ENCODE data around the gene COL21A1. TPM values are rescaled to one million over a fixed set of nuclear protein-coding genes. Genes with fewer than 3 reads are reported as not detected.

The COL21A1 gene
- total RNA-seq, 2 experiments from 2014 or later, result not detected

- H3K36me3 Mint-ChIP-seq (ENCODE audit: low read depth), result no peaks in the 10 kb centered on the region
- H3K27ac Mint-ChIP-seq, result no peak overlapping the region
- peaks cover 2% of the 10 kb centered on the region for H3K9me3 Mint-ChIP-seq
- H3K27me3 Mint-ChIP-seq, result peaks cover 15% of the 10 kb centered on the region
- no peak overlapping the region for H3K4me3 Mint-ChIP-seq
- peaks cover 0 to 7% of the 10 kb centered on the region in 2 experiments for H3K27me3 ChIP-seq (ENCODE audit: control insufficient read depth in 1 of 2, insufficient read depth in 2 of 2, low read length in 2 of 2)
- intact Hi-C loops (cut with DNase I, micrococcal nuclease), result no loop called here
- no peak overlapping the region for H3K27ac ChIP-seq (ENCODE audit: low read depth in 1 of 2, low read length in 2 of 2)
- DNase-seq (no peak), ATAC-seq (ENCODE audit: poor library complexity) (no peak)
- H3K4me3 ChIP-seq (ENCODE audit: low read length), result no peak overlapping the region
- no peaks in the 10 kb centered on the region for H3K4me1 Mint-ChIP-seq (ENCODE audit: low read depth)
- ChIA-PET CTCF (interaction anchor here (0.6 kb wide), 1 partner anchor 45 kb away, joined by 3 read pairs; no protein-coding TSS in a partner anchor), POLR2A (no interaction called here)
- peaks cover 0 to 13% of the 10 kb centered on the region in 2 experiments for H3K9me3 ChIP-seq (ENCODE audit: control insufficient read depth in 1 of 2, insufficient read depth in 1 of 2, low read length in 2 of 2)
- TF ChIP-seq, protein P1, sequence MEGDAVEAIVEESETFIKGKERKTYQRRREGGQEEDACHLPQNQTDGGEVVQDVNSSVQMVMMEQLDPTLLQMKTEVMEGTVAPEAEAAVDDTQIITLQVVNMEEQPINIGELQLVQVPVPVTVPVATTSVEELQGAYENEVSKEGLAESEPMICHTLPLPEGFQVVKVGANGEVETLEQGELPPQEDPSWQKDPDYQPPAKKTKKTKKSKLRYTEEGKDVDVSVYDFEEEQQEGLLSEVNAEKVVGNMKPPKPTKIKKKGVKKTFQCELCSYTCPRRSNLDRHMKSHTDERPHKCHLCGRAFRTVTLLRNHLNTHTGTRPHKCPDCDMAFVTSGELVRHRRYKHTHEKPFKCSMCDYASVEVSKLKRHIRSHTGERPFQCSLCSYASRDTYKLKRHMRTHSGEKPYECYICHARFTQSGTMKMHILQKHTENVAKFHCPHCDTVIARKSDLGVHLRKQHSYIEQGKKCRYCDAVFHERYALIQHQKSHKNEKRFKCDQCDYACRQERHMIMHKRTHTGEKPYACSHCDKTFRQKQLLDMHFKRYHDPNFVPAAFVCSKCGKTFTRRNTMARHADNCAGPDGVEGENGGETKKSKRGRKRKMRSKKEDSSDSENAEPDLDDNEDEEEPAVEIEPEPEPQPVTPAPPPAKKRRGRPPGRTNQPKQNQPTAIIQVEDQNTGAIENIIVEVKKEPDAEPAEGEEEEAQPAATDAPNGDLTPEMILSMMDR (IDR thresholded peaks at IDR 0.05), result no peak
- no peaks in the 10 kb centered on the region for H3K36me3 ChIP-seq (ENCODE audit: insufficient read depth, low read length)
- no peaks in the 10 kb centered on the region for H3K4me1 ChIP-seq (ENCODE audit: insufficient read depth, low read length)
These were observed 308 bp upstream of the COL21A1 start for GRCh38 chr6:56247654-56248122.

DNA sequence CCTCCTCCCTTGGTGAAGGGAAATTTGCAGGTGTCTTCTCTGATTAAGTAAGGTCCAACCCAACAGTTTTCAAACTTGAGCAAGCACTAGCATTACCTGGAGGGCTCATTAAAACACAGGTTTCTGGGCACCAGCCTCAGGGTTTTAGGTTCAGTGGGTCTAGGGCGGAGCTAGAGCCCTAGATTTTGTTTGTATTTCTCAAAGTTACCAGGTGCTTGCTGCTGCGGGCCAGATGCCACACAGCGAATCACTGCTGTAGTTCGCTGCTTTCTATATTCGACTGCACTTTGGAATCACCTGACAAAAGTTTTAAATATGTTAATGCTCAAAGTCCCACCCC, 869 bp downstream of the COL21A1 start:
- no peak overlapping the region for H3K4me3 Mint-ChIP-seq
- Histone ChIP-seq H3K4me3 (ENCODE audit: low read length) (no peak overlapping the region), H3K36me3 (ENCODE audit: insufficient read depth, low read length) (no peaks in the 10 kb centered on the region), H3K4me1 (ENCODE audit: insufficient read depth, low read length) (no peaks in the 10 kb centered on the region), H3K27me3 (ENCODE audit: control insufficient read depth in 1 of 2, insufficient read depth in 2 of 2, low read length in 2 of 2) (peaks cover 0 to 7% of the 10 kb centered on the region in 2 experiments), H3K9me3 (ENCODE audit: control insufficient read depth in 1 of 2, insufficient read depth in 1 of 2, low read length in 2 of 2) (peaks cover 0 to 13% of the 10 kb centered on the region in 2 experiments), H3K27ac (ENCODE audit: low read depth in 1 of 2, low read length in 2 of 2) (no peak overlapping the region)
- DNase-seq, result no peak
- POLR2A ChIA-PET, result no interaction called here
- no peak overlapping the region for H3K27ac Mint-ChIP-seq
- peaks cover 15% of the 10 kb centered on the region for H3K27me3 Mint-ChIP-seq
- intact Hi-C loops (cut with DNase I, micrococcal nuclease), result no loop called here
- TF ChIP-seq, protein P1 (IDR thresholded peaks at IDR 0.05), result no peak
- no peaks in the 10 kb centered on the region for H3K36me3 Mint-ChIP-seq (ENCODE audit: low read depth)
- no peaks in the 10 kb centered on the region for H3K9me3 Mint-ChIP-seq
- CTCF ChIA-PET, result no interaction called here
- ATAC-seq (ENCODE audit: poor library complexity), result no peak
- H3K4me1 Mint-ChIP-seq (ENCODE audit: low read depth), result no peaks in the 10 kb centered on the region

DNA sequence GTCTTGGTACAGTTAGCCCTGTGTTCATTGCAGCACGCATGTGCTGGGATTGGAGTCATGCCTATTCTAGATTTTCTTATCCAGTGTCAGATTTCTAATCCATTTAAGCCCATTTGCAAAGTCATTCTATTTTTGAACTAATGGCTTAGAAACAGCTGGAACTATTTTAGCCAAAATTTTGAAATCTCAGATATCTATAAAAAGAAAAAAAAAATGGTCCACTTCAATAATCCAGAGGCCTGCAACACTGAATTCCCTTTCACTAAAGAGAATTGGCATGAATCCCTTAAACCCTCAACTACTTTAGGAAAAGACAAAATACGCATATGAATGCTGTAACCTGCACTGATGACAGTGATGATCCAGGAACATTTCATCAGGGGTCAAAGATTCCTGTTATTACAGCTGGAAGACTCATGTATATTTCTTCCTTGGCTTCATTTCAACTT, 1.5 kb downstream of the COL21A1 start:
- Mint-ChIP-seq H3K36me3 (ENCODE audit: low read depth) (no peaks in the 10 kb centered on the region), H3K4me1 (ENCODE audit: low read depth) (no peaks in the 10 kb centered on the region), H3K9me3 (no peaks in the 10 kb centered on the region), H3K27ac (no peak overlapping the region), H3K4me3 (no peak overlapping the region), H3K27me3 (peaks cover 15% of the 10 kb centered on the region)
- Histone ChIP-seq H3K4me3 (ENCODE audit: low read length) (no peak overlapping the region), H3K27ac (ENCODE audit: low read depth in 1 of 2, low read length in 2 of 2) (no peak overlapping the region), H3K4me1 (ENCODE audit: insufficient read depth, low read length) (no peaks in the 10 kb centered on the region), H3K36me3 (ENCODE audit: insufficient read depth, low read length) (no peaks in the 10 kb centered on the region), H3K27me3 (ENCODE audit: control insufficient read depth in 1 of 2, insufficient read depth in 2 of 2, low read length in 2 of 2) (peaks cover 0 to 7% of the 10 kb centered on the region in 2 experiments), H3K9me3 (ENCODE audit: control insufficient read depth in 1 of 2, insufficient read depth in 1 of 2, low read length in 2 of 2) (peaks cover 0 to 13% of the 10 kb centered on the region in 2 experiments)
- DNase-seq (no peak), ATAC-seq (ENCODE audit: poor library complexity) (no peak)
- intact Hi-C loops (cut with DNase I, micrococcal nuclease), result no loop called here
- TF ChIP-seq, protein P1 (IDR thresholded peaks at IDR 0.05), result no peak
- CTCF ChIA-PET, result no interaction called here
- POLR2A ChIA-PET, result no interaction called here
